Transverse colon (tissue), 4 donors: ENCODE results near the gene STOX2. TPM values are rescaled to one million over a fixed set of nuclear protein-coding genes. Genes with fewer than 3 reads are reported as not detected.

Experiments used
- DNase-seq: peaks from one replicate; pipeline ENCODE4 v3.0.0-alpha.2; 2019
- H3K27ac ChIP-seq, 4 donors: fragments of 200-600 bp; sonication (generic); 2 replicates each; pipeline ENCODE4 v1.5.1; 2016 to 2018; ENCODE audit warnings: inconsistent platforms in 4 of 4
- H3K27me3 ChIP-seq: fragments of 200-600 bp; sonication (generic); 2 replicates; pipeline ENCODE4 v1.5.1; 2017; ENCODE audit warnings: inconsistent platforms
- H3K36me3 ChIP-seq, 4 donors: fragments of 200-600 bp; sonication (generic); 2 replicates each; pipeline ENCODE4 v1.5.1; 2017 to 2019; ENCODE audit warnings: inconsistent platforms in 4 of 4
- H3K4me1 ChIP-seq, 4 donors: fragments of 200-600 bp; sonication (generic); 2 replicates each; pipeline ENCODE4 v1.5.1; 2017 to 2020; ENCODE audit warnings: inconsistent platforms in 4 of 4
- H3K4me3 ChIP-seq, 4 donors: fragments of 200-600 bp; sonication (generic); 1 replicate in 1 of 4; 2 replicates in 3 of 4; pipeline versions ENCODE4 v1.5.1 to v1.6.1; 2017 to 2019; ENCODE audit warnings: inconsistent platforms in 4 of 4
- H3K9me3 ChIP-seq, 2 donors: fragments of 200-600 bp; sonication (generic); 2 replicates each; pipeline ENCODE4 v1.5.1; 2017 to 2019; ENCODE audit warnings: inconsistent platforms in 2 of 2
- EP300 ChIP-seq: sonication (generic); formaldehyde crosslinking; IDR thresholded peaks from one replicate; pipeline ENCODE4 v1.6.1; 2017; ENCODE audit warnings: antibody characterized with exemption, low read depth
- POLR2A ChIP-seq: fragments of 450-650 bp; IDR thresholded peaks from one replicate; pipeline ENCODE4 v1.6.1; 2016; ENCODE audit warnings: antibody characterized with exemption, mild to moderate bottlenecking, moderate library complexity
- POLR2AphosphoS5 ChIP-seq, 3 donors: sonication (generic); formaldehyde crosslinking; IDR thresholded peaks; one replicate each; pipeline ENCODE4 v1.6.1; 2016; ENCODE audit warnings: antibody characterized with exemption in 3 of 3
- WGBS, 2 donors: methylation state at CpG; one replicate each; pipeline ENCODE4 v1.1.5; 2018; ENCODE audit warnings: low coverage in 1 of 2; 5-methylcytosine and 5-hydroxymethylcytosine counted together
- in situ Hi-C, 4 donors: fragments of 200-750 bp; cut with MboI; loops; one replicate each; pipeline versions ENCODE4 v1.15.0 to v1.15.1; 2017; ENCODE audit warnings: low sequenced_read_pairs in 3 of 4, low pct_ligation_motif_present in 1 of 4, low pct_unique_long_range_greater_than_20kb in 1 of 4
- intact Hi-C: fragments of 100-400 bp; cut with DNase I; formaldehyde crosslinking; loops from one replicate; pipeline ENCODE4 v1.15.1; 2023; ENCODE audit warnings: low total_unique reads
- total RNA-seq, 4 donors: library from RNA; depleted of rRNA; stranded (reverse); fragments of >200 nt; gene quantifications; one replicate each; pipeline ENCODE4 v1.1.0, GENCODE V29; 2016
- TF ChIP-seq, protein P1 (sequence below), 5 experiments: fragments of 200-600 bp in 3 of 5; fragments of 450-650 bp in 2 of 5; sonication (generic) in 3 of 5; IDR thresholded peaks; 1 replicate in 2 of 5; 2 replicates in 3 of 5; pipeline ENCODE4 v1.5.1; 2016 to 2017; ENCODE audit warnings: antibody characterized with exemption in 5 of 5, inconsistent platforms in 3 of 5, mild to moderate bottlenecking in 2 of 5, moderate library complexity in 1 of 5

STOX2 gene
- total RNA-seq, 4 donors from 2014 or later: 0.37 to 90.8 (median 7.7) TPM

DNA sequence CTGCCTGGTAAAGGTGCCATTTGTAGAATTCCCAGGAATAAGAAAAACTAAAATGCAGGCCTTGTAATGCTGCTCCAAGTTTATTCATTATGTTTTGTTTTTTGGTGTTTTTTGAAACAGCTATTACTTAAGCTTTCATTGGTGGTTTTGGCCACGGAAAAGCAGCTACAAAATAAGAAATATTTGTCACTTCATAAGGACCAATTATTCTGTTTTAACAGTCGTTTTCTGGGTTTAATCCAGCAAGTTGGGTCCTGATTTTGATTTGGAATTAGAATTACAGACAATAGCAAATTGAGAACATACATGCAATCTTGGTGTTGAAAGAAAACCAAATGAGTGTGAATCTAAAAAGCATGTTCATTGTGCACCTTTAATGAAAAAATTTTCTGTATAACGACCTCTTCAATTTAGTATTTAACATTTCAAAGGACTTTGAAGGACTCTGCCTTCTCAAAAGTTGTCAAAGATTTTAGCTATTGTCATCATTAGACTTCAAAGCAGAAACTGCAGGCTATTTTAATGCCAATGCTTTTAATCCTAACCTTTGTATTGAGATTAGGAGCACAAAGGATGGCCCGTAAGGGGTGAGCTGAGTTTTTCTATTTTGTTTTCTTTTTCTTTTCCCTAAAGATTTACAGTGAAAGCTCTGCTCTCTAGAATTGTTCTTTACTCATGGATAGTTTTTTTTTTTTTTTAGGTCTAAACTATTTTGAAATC lies 26.7 kb upstream of the STOX2 start:
- Histone ChIP-seq H3K27me3 (no peaks in the 10 kb centered on the region), H3K27ac (no peak overlapping the region), H3K9me3 (no peaks in the 10 kb centered on the region), H3K4me3 (no peak overlapping the region), H3K36me3 (no peaks in the 10 kb centered on the region), H3K4me1 (peaks cover 0 to 12% (median 8%) of the 10 kb centered on the region in 4 donors)
- DNase-seq: no peak
- in situ Hi-C loops (no loop called here), intact Hi-C loops (loop anchor here (10.0 kb wide), 1 partner anchor 106 kb away; no protein-coding TSS in a partner anchor)
- TF ChIP-seq, protein P1, sequence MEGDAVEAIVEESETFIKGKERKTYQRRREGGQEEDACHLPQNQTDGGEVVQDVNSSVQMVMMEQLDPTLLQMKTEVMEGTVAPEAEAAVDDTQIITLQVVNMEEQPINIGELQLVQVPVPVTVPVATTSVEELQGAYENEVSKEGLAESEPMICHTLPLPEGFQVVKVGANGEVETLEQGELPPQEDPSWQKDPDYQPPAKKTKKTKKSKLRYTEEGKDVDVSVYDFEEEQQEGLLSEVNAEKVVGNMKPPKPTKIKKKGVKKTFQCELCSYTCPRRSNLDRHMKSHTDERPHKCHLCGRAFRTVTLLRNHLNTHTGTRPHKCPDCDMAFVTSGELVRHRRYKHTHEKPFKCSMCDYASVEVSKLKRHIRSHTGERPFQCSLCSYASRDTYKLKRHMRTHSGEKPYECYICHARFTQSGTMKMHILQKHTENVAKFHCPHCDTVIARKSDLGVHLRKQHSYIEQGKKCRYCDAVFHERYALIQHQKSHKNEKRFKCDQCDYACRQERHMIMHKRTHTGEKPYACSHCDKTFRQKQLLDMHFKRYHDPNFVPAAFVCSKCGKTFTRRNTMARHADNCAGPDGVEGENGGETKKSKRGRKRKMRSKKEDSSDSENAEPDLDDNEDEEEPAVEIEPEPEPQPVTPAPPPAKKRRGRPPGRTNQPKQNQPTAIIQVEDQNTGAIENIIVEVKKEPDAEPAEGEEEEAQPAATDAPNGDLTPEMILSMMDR (IDR thresholded peaks at IDR 0.05): no peak
- 83 to 84% methylated on average over 4 of the region's 4 CpGs for WGBS, 2 donors

DNA sequence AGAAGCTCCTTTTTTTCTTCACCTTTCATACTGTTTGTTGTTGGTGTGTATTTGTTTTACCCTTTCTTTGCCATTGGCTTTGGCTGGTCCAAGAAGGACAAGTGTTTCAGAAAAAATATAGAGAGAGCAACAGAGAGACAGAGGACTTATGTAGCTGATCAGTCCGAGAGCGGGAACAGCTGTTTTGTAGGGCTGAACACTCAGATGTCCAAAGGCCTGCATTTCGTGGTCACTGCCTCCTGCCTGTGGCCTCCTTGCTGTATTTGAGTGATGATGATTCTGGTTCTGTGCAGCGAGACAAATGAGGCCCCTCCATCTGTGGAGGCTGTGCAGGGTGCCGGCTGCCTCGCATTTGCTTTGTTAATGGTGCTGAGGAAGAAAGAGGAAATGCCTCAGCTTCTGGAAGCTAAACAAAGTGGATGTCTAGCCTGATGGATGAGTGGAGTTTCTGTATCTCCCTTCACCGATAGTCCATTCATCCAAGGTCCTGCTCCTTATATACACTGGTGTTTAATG lies 19.8 kb upstream of the STOX2 start:
- in situ Hi-C loops (no loop called here), intact Hi-C loops (no loop called here)
- TF ChIP-seq, protein P1 (IDR thresholded peaks at IDR 0.05): no peak
- TF ChIP-seq EP300 (no peak), POLR2A (no peak), POLR2AphosphoS5 (IDR thresholded peaks at IDR 0.05) (no peak)
- Histone ChIP-seq H3K27me3 (no peaks in the 10 kb centered on the region), H3K4me1 (no peaks in the 10 kb centered on the region), H3K36me3 (no peaks in the 10 kb centered on the region), H3K4me3 (no peak overlapping the region), H3K27ac (no peak overlapping the region), H3K9me3 (no peaks in the 10 kb centered on the region)
- 75 to 88% methylated on average over 4 to 7 of the region's 7 CpGs for WGBS, 2 donors
- DNase-seq: no peak

DNA sequence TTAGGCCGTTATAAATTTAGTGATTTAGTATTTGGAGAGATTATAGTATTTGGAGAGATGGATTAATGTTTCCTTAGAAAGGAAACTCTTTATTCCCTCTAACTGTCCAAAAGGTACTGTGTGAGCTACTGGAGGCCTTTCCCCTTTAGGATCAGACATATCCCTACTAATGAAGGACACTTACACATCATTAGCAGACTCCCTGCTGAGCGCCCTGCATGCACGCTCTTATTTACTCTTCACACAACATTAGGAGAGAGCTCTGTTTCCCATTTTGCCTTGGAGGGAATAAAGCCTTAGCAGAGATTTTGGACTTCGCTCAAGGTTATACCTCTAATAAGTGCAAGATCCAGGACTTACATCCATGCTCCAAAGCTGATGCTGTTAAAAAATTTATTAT lies 17.8 kb upstream of the STOX2 start:
- in situ Hi-C loops (no loop called here), intact Hi-C loops (no loop called here)

DNA sequence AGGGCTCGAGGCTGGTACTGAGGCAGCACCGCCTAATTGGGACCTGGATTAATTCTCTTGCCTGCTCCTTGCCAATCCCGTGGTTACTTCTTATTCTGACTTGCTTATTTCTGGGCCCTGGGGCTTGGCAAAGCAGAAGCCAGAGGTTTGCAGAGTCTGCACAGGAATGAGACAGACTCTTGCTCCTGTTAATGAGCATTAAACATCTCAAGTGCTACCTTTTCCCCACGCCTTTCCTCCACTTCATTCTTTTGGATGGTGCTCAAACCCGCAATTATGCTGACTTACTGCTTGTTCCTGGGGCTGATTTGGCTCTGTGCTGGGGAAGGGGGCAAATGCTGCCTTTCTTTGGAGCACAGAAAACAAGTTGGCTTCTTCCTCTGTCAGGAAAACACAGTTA lies 16.5 kb upstream of the STOX2 start:
- Histone ChIP-seq H3K9me3 (no peaks in the 10 kb centered on the region), H3K36me3 (no peaks in the 10 kb centered on the region), H3K27me3 (no peaks in the 10 kb centered on the region), H3K4me1 (no peaks in the 10 kb centered on the region), H3K27ac (no peak overlapping the region), H3K4me3 (no peak overlapping the region)
- DNase-seq: no peak
- no peak for TF ChIP-seq EP300
- TF ChIP-seq POLR2A: no peak
- TF ChIP-seq POLR2AphosphoS5 (IDR thresholded peaks at IDR 0.05): no peak
- TF ChIP-seq, protein P1 (IDR thresholded peaks at IDR 0.05): no peak
- intact Hi-C loops: no loop called here
- in situ Hi-C loops: no loop called here
- 79 to 83% methylated on average over 1 to 5 of the region's 5 CpGs for WGBS, 2 donors

More for the DNA sequence above, 17.8 kb upstream of the STOX2 start:
- DNase-seq: no peak
- H3K9me3 ChIP-seq: no peaks in the 10 kb centered on the region
- H3K4me3 ChIP-seq: no peak overlapping the region
- H3K4me1 ChIP-seq: no peaks in the 10 kb centered on the region
- WGBS, 2 donors: 85 to 94% methylated on average over 4 of the region's 4 CpGs
- no peak overlapping the region for H3K27ac ChIP-seq
- no peaks in the 10 kb centered on the region for H3K36me3 ChIP-seq
- H3K27me3 ChIP-seq: no peaks in the 10 kb centered on the region
- no peak for TF ChIP-seq POLR2A
- TF ChIP-seq, protein P1 (IDR thresholded peaks at IDR 0.05): no peak
- no peak for TF ChIP-seq EP300
- no peak for TF ChIP-seq POLR2AphosphoS5 (IDR thresholded peaks at IDR 0.05)
